Measurements from ENCODE around the gene SSR1. TPM values are rescaled to one million over a fixed set of nuclear protein-coding genes. Genes with fewer than 3 reads are reported as not detected.

SSR1 gene
- total RNA-seq, 1 donor from 2014 or later, result 203 TPM

DNA sequence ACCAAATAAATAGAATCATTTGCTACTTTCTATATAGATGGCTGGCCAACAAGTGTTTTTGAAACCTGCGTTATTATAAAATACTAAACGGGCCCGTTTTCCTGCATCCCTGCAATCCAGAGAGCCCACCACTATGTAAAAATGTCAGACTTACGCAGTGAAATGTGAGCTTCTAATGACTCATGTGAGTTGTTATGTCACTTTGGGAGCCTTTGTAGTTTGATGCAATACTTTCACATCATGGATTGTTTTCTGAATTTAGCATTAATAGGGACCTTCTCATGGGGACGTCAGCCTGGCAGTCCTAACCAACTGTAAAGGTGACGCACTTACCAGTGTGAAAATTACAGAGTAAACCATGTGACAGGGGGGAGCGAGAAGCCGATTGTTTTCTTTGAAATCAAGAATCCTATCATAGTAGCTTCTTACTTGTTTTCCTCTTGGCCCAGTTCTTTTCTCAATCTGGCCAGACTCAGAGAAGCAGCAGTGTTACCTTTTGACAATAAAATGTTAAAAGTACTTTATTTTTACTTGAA lies 75.3 kb downstream of the SSR1 start:
- DNase-seq (ENCODE audit: low spot score), result no peak
- Mint-ChIP-seq H3K27me3 (ENCODE audit: low read depth) (no peaks in the 10 kb centered on the region), H3K36me3 (ENCODE audit: low read depth) (peaks cover 40% of the 10 kb centered on the region), H3K27ac (no peak overlapping the region), H3K9me3 (no peaks in the 10 kb centered on the region), H3K4me3 (ENCODE audit: low read depth) (no peak overlapping the region), H3K4me1 (ENCODE audit: low read depth) (peaks cover 9% of the 10 kb centered on the region)
- intact Hi-C loops (cut with micrococcal nuclease), result loop anchor here (2.0 kb wide), 2 partner anchors 151 to 513 kb away; no protein-coding TSS in a partner anchor

DNA sequence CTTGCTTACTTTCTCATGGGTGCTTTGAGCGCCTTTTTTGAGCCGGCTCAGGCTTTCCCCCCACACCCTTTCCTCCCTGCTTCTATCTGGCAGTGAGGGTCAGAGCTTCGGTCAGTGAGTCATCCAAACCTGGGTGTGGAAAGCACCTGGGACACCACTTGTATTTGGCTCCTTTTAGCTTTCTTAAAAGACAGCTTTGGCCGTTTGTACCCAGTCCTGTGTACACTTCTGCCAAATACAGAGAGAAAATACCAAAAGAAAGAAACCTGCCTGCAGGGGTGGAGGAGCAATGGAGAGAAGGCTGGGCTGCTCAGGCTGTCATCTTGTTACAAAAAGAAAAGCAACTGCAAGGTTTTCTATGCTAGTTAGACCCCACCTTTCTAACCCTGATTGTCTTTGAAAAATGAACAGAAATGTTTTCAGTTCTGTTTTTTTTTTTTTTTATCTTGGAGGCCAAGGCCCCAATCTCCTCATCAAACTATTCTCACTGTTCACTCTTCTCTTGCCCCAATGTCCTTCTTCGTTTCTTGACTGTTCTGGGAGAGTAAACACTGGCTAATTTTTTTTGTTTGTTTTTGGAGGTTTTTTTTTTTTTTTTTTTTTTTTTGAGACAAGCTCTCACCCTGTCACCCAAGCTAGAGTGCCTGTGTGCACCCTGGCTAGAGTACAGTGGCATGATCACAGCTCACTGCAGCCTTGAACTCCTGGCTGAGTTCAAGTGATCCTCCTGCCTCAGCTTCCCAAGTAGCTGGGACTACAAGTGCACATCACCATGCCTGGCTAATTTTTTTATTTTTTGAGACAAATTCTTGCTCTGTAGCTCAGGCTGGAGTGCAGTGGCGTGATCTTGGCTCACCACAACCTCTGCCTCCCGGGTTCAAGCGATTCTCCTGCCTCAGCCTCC lies 76.4 kb downstream of the SSR1 start:
- Mint-ChIP-seq H3K4me1 (ENCODE audit: low read depth) (peaks cover 8% of the 10 kb centered on the region), H3K4me3 (ENCODE audit: low read depth) (no peak overlapping the region), H3K36me3 (ENCODE audit: low read depth) (peaks cover 47% of the 10 kb centered on the region), H3K9me3 (no peaks in the 10 kb centered on the region), H3K27me3 (ENCODE audit: low read depth) (no peaks in the 10 kb centered on the region), H3K27ac (no peak overlapping the region)
- no peak for DNase-seq (ENCODE audit: low spot score)
- intact Hi-C loops (cut with micrococcal nuclease), result no loop called here

DNA sequence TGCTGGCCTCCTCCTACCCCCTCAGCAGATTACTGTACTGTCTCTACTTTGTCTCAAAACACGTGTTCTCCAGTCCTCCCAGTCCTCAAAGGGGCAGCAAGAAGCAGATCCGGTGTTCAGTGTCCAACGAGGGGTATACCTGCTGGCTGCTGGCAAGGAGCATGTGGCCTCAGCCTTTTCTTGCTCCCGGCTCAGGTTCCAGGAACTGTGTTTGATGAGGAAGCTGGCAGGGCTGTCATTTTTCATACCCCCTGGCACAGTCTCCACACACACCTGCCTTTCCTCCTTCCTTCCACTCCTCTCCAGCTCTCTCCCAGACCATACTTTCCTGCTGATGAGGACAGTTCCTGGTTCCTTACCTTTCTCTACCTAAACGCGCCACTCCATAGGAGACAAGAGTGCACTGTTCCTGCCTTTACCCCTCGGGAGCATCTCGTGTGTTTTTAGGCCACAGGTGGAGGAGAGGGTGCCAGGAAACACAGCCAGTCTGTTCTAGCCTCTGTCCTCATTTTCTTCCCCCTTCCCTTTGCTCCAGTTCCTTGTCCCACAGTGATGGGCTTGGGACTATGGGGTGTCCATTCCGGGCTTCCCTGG lies 77.2 kb downstream of the SSR1 start:
- H3K4me1 Mint-ChIP-seq (ENCODE audit: low read depth), result peaks cover 8% of the 10 kb centered on the region
- intact Hi-C loops (cut with micrococcal nuclease), result no loop called here
- no peak overlapping the region for H3K27ac Mint-ChIP-seq
- no peak for DNase-seq (ENCODE audit: low spot score)
- peaks cover 47% of the 10 kb centered on the region for H3K36me3 Mint-ChIP-seq (ENCODE audit: low read depth)
- H3K4me3 Mint-ChIP-seq (ENCODE audit: low read depth), result no peak overlapping the region
- no peaks in the 10 kb centered on the region for H3K9me3 Mint-ChIP-seq
- no peaks in the 10 kb centered on the region for H3K27me3 Mint-ChIP-seq (ENCODE audit: low read depth)

DNA sequence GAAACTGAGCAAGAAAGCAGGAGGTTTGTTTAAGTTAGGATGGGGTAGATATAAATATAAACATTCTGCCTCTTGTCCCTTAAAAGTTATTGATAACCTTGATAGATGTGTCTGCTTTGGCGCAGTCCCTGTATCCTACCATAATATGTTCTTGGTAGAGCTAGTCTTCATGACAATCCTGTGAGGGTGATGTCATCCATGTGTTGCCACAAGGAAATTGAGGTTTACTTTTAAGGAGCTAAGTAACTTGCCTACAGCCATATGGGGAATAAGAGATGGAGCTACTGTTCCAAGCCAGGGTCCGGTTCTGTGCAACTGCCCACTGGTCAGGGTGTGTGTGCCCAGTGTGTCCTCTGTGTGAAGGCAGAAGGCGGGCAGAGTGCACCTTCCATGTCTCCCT lies 78.5 kb downstream of the SSR1 start:
- Mint-ChIP-seq H3K27ac (no peak overlapping the region), H3K9me3 (no peaks in the 10 kb centered on the region), H3K27me3 (ENCODE audit: low read depth) (no peaks in the 10 kb centered on the region), H3K4me1 (ENCODE audit: low read depth) (peaks cover 8% of the 10 kb centered on the region), H3K4me3 (ENCODE audit: low read depth) (no peak overlapping the region), H3K36me3 (ENCODE audit: low read depth) (peaks cover 44% of the 10 kb centered on the region)
- DNase-seq (ENCODE audit: low spot score), result no peak
- intact Hi-C loops (cut with micrococcal nuclease), result no loop called here

DNA sequence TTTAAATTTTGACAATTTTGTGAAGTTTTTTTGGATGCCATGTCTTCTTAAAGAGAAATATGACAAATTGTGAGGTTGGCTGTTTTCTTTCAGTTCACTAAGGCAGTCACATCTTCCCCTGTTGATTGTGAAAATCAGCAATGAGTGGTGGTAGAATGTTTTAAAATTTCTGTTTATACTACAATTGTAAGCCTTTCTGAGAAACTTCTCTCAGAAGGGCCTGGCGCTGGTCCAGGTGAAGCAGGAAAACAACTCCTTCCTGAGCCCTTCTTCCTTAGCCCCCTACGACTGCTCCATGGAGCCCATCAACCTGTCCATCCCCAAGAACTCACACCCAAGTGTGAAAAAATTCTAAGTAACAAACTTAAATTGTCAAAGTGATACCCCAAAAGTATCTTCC lies 80.6 kb downstream of the SSR1 start:
- peaks cover 4% of the 10 kb centered on the region for H3K4me1 Mint-ChIP-seq (ENCODE audit: low read depth)
- intact Hi-C loops (cut with micrococcal nuclease), result no loop called here
- no peak for DNase-seq (ENCODE audit: low spot score)
- no peak overlapping the region for H3K4me3 Mint-ChIP-seq (ENCODE audit: low read depth)
- H3K27me3 Mint-ChIP-seq (ENCODE audit: low read depth), result no peaks in the 10 kb centered on the region
- no peaks in the 10 kb centered on the region for H3K9me3 Mint-ChIP-seq
- H3K36me3 Mint-ChIP-seq (ENCODE audit: low read depth), result peaks cover 55% of the 10 kb centered on the region
- no peak overlapping the region for H3K27ac Mint-ChIP-seq

DNA sequence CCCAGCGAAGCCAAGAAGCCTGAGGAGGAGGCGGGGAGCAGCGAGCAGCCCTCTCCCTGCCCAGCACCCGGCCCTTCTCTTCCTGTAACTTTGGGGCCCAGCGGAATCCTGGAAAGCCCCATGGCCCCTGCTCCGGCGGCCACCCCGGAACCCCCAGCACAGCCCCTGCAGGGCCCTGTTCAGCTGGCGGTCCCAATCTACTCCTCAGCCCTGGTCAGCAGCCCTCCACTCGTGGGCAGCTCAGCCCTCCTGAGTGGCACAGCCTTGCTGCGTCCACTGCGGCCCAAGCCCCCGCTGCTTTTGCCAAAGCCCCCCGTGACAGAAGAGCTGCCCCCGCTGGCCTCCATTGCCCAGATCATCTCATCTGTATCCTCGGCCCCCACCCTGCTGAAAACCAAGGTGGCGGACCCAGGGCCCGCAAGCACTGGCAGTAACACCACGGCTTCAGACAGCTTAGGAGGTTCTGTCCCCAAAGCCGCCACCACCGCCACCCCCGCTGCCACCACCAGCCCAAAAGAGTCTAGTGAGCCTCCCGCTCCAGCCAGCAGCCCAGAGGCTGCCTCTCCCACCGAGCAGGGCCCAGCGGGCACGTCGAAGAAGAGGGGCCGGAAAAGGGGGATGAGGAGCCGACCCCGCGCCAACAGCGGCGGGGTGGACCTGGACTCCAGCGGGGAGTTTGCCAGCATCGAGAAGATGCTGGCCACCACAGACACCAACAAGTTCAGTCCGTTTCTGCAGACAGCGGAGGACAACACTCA lies 81.9 kb downstream of the SSR1 start:
- Mint-ChIP-seq H3K36me3 (ENCODE audit: low read depth) (peaks cover 62% of the 10 kb centered on the region), H3K27me3 (ENCODE audit: low read depth) (no peaks in the 10 kb centered on the region), H3K27ac (no peak overlapping the region), H3K4me3 (ENCODE audit: low read depth) (no peak overlapping the region), H3K9me3 (no peaks in the 10 kb centered on the region), H3K4me1 (ENCODE audit: low read depth) (peaks cover 4% of the 10 kb centered on the region)
- DNase-seq (ENCODE audit: low spot score), result no peak
- intact Hi-C loops (cut with micrococcal nuclease), result no loop called here

DNA sequence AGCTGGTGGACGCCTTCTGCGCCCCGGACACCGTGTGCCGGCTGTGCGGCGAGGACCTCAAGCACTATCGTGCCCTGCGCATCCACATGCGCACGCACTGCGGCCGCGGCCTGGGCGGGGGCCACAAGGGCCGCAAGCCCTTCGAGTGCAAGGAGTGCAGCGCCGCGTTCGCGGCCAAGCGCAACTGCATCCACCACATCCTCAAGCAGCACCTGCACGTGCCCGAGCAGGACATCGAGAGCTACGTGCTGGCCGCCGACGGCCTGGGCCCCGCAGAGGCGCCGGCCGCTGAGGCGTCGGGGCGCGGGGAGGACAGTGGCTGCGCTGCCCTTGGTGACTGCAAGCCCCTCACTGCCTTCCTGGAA lies 82.7 kb downstream of the SSR1 start:
- no peak overlapping the region for H3K4me3 Mint-ChIP-seq (ENCODE audit: low read depth)
- peaks cover 60% of the 10 kb centered on the region for H3K36me3 Mint-ChIP-seq (ENCODE audit: low read depth)
- peaks cover 4% of the 10 kb centered on the region for H3K4me1 Mint-ChIP-seq (ENCODE audit: low read depth)
- intact Hi-C loops (cut with micrococcal nuclease), result no loop called here
- H3K27ac Mint-ChIP-seq, result no peak overlapping the region
- no peaks in the 10 kb centered on the region for H3K9me3 Mint-ChIP-seq
- no peak for DNase-seq (ENCODE audit: low spot score)
- H3K27me3 Mint-ChIP-seq (ENCODE audit: low read depth), result no peaks in the 10 kb centered on the region

DNA sequence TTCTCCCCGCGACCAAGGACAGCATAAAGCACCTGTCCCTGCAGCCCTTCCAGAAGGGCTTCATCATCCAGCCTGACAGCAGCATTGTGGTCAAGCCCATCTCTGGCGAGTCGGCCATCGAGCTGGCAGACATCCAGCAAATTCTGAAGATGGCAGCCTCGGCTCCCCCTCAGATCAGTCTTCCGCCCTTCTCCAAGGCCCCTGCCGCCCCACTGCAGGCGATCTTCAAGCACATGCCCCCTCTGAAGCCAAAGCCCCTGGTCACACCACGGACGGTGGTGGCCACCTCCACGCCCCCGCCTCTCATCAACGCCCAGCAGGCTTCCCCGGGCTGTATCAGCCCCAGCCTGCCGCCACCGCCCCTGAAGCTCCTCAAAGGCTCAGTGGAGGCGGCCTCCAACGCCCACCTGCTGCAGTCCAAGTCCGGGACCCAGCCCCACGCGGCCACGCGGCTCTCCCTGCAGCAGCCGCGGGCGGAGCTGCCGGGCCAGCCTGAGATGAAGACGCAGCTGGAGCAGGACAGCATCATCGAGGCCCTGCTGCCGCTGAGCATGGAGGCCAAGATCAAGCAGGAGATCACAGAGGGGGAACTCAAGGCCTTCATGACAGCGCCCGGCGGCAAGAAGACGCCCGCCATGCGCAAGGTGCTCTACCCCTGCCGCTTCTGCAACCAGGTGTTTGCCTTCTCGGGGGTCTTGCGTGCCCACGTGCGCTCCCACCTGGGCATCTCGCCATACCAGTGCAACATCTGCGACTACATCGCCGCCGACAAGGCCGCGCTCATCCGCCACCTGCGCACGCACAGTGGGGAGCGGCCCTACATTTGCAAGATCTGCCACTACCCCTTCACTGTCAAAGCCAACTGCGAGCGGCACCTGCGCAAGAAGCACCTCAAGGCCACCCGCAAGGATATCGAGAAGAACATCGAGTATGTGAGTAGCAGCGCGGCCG lies 83.3 kb downstream of the SSR1 start:
- Mint-ChIP-seq H3K9me3 (no peaks in the 10 kb centered on the region), H3K36me3 (ENCODE audit: low read depth) (peaks cover 59% of the 10 kb centered on the region), H3K4me1 (ENCODE audit: low read depth) (peaks cover 4% of the 10 kb centered on the region), H3K27ac (no peak overlapping the region), H3K4me3 (ENCODE audit: low read depth) (no peak overlapping the region), H3K27me3 (ENCODE audit: low read depth) (no peaks in the 10 kb centered on the region)
- DNase-seq (ENCODE audit: low spot score), result no peak
- intact Hi-C loops (cut with micrococcal nuclease), result no loop called here

DNA sequence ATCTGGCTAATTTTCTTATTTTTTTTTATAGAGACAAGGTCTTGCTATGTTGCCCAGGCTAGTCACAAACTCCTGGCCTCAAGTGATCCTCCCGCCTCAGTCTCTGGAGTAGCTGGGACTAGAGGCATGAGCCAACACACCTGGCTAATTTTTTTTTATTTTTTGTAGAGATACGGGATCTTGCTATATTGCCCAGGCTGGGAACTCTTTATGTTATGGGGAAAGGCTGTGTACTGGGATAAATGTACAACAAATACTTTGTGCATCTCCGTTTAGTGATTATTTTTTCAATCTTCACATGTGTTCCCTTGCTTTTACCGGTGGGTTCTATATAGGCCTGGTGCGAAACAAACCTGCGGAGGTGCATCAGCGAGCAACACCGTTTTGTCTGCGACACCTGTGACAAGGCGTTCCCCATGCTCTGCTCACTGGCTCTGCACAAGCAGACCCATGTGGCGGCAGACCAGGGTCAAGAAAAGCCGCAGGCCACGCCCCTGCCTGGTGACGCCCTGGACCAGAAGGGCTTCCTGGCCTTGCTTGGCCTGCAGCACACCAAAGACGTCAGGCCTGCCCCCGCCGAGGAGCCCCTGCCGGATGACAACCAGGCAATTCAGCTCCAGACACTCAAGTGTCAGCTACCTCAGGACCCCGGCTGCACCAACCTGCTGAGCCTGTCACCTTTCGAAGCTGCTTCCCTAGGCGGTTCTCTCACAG lies 84.2 kb downstream of the SSR1 start:
- no peak overlapping the region for H3K4me3 Mint-ChIP-seq (ENCODE audit: low read depth)
- intact Hi-C loops (cut with micrococcal nuclease), result no loop called here
- H3K36me3 Mint-ChIP-seq (ENCODE audit: low read depth), result peaks cover 59% of the 10 kb centered on the region
- no peak overlapping the region for H3K27ac Mint-ChIP-seq
- DNase-seq (ENCODE audit: low spot score), result no peak
- H3K4me1 Mint-ChIP-seq (ENCODE audit: low read depth), result peaks cover 4% of the 10 kb centered on the region
- H3K27me3 Mint-ChIP-seq (ENCODE audit: low read depth), result no peaks in the 10 kb centered on the region
- no peaks in the 10 kb centered on the region for H3K9me3 Mint-ChIP-seq

DNA sequence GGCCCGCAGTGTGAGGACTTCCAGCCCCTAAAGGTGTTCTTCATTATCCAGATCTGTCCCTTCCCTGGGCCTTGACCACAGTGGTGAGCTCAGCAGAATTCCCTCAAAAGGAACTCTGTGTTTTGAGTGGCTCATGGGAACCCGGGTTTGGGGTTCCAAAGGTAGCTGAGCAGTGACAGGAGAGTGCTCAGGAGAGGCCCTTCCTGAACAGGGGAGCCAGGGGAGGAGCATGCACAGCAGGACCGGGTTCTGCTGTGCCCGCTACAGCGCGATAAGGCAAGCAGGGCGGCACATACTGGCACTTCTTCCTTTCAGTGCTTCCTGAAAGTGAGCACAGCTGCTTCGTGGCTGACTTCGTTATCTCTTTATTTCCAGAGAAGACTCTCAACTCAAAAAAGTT lies 88.3 kb downstream of the SSR1 start:
- peaks cover 4% of the 10 kb centered on the region for H3K4me1 Mint-ChIP-seq (ENCODE audit: low read depth)
- no peaks in the 10 kb centered on the region for H3K27me3 Mint-ChIP-seq (ENCODE audit: low read depth)
- H3K4me3 Mint-ChIP-seq (ENCODE audit: low read depth), result no peak overlapping the region
- no peak for DNase-seq (ENCODE audit: low spot score)
- H3K27ac Mint-ChIP-seq, result no peak overlapping the region
- peaks cover 59% of the 10 kb centered on the region for H3K36me3 Mint-ChIP-seq (ENCODE audit: low read depth)
- no peaks in the 10 kb centered on the region for H3K9me3 Mint-ChIP-seq
- intact Hi-C loops (cut with micrococcal nuclease), result no loop called here

DNA sequence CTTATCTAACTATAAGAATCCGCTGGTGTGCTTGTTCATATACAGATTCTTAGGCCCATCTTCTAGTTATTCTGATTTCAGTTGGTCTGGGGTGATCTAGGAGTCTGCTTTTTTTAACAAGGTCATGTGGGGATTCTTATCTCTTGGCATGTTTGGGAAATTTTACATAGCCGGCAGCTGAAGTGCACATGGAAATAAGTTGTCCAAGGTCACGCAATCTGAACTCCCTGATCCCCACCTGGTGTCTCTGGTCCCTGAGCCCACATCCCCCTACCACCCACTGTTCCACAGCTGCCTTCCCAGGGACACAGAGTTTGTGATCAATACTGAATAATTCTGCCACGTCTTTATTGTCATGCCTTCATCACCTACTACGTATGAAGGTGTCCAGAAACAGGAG lies 90.8 kb downstream of the SSR1 start:
- Mint-ChIP-seq H3K27ac (no peak overlapping the region), H3K9me3 (no peaks in the 10 kb centered on the region), H3K36me3 (ENCODE audit: low read depth) (peaks cover 38% of the 10 kb centered on the region), H3K4me1 (ENCODE audit: low read depth) (peaks cover 9% of the 10 kb centered on the region), H3K27me3 (ENCODE audit: low read depth) (no peaks in the 10 kb centered on the region), H3K4me3 (ENCODE audit: low read depth) (no peak overlapping the region)
- intact Hi-C loops (cut with micrococcal nuclease), result no loop called here
- no peak for DNase-seq (ENCODE audit: low spot score)

All from activated T-helper 2 cell treated with anti-CD3 and anti-CD28 coated beads, Interferon-gamma antibody, Interleukin-2, Interleukin-4, amounts not matched to agents 10 μg/mL and 5 μg/mL and 100 μg/mL, durations not matched to agents 14 hours and 24 hours and 36 hours (primary cell).